GM12878 (cell line): ENCODE data around the gene RAPGEF4. TPM values are rescaled to one million over a fixed set of nuclear protein-coding genes. Genes with fewer than 3 reads are reported as not detected.

ENCODE experiments used
- ATAC-seq: fragments of 200-7000 bp; cut with Tn5 transposase; 3 replicates; pipeline ENCODE4 v1.9.1; 2020; ENCODE audit warnings: mild to moderate bottlenecking, moderate library complexity
- BruUV-seq: library from RNA; stranded (reverse); fragments of 400-500 nt; replicated peaks from 2 replicates; lab custom pipeline; 2021; lab: Mats Ljungman, UMichigan
- CTCF ChIA-PET: fragments of 300-600 bp; sonication (Branson Sonifier 250); formaldehyde crosslinking; extraction: SDS; loops from one replicate; lab custom pipeline; 2021; ENCODE audit warnings: inconsistent platforms; lab: Yijun Ruan, JAX
- POLR2A ChIA-PET: fragments of 350-600 bp; formaldehyde crosslinking; extraction: SDS; loops from one replicate; lab custom pipeline; 2021; ENCODE audit warnings: inconsistent platforms; lab: Charles Lee
- RAD21 ChIA-PET: fragments of 300-600 bp; sonication (Branson Sonifier 250); formaldehyde crosslinking; loops from one replicate; lab custom pipeline; 2023; ENCODE audit warnings: antibody characterized with exemption; ENCODE audit not compliant: unreplicated experiment; lab: Charles Lee
- SMC1A ChIA-PET: fragments of 300-600 bp; sonication (Branson Sonifier 250); formaldehyde crosslinking; loops from one replicate; lab custom pipeline; 2023; ENCODE audit not compliant: unreplicated experiment, uncharacterized antibody; lab: Charles Lee
- DNase-seq: peaks from one replicate; pipeline ENCODE4 v3.0.0-alpha.2; 2011; ENCODE audit warnings: low read depth, low spot score
- FAIRE-seq: peaks from 3 replicates; lab custom pipeline; 2011; peaks lifted over from hg19 to GRCh38; lab: Jason Lieb, UNC
- H2AFZ ChIP-seq: 2 replicates; pipeline ENCODE4 v1.6.0; 2011; ENCODE audit warnings: low read depth, low read length, control low read depth; ENCODE audit not compliant: control insufficient read depth
- H3K27ac ChIP-seq: 2 replicates; pipeline ENCODE4 v1.5.1; 2011; ENCODE audit warnings: control low read depth; ENCODE audit not compliant: control insufficient read depth, insufficient read depth
- H3K27me3 ChIP-seq, 2 experiments: replicated peaks in 1 of 2; 2 replicates each; pipeline versions ENCODE4 v1.6.0 to v1.6.1; 2011; ENCODE audit warnings: low read length in 1 of 2; ENCODE audit not compliant: control insufficient read depth in 2 of 2, insufficient read depth in 2 of 2
- H3K36me3 ChIP-seq, 2 experiments: 2 replicates each; pipeline ENCODE4 v1.5.1; 2011; ENCODE audit warnings: low read length in 1 of 2; ENCODE audit not compliant: control insufficient read depth in 2 of 2, insufficient read depth in 2 of 2
- H3K4me1 ChIP-seq: 2 replicates; pipeline ENCODE4 v1.6.1; 2011; ENCODE audit warnings: mild to moderate bottlenecking, low read length, moderate library complexity, mixed read lengths; ENCODE audit not compliant: control insufficient read depth, insufficient read depth
- H3K4me2 ChIP-seq: 2 replicates; pipeline ENCODE4 v1.6.0; 2011; ENCODE audit warnings: control low read depth; ENCODE audit not compliant: control insufficient read depth, insufficient read depth
- H3K4me3 ChIP-seq: fragments of 200-600 bp; sonication (generic); 2 replicates; pipeline ENCODE4 v1.5.1; 2016
- H3K79me2 ChIP-seq: 2 replicates; pipeline ENCODE4 v1.6.0; 2011; ENCODE audit warnings: low read length; ENCODE audit not compliant: control insufficient read depth, insufficient read depth
- H3K9ac ChIP-seq: 2 replicates; pipeline ENCODE4 v1.8.0; 2011; ENCODE audit warnings: low read length, control low read depth, mixed read lengths; ENCODE audit not compliant: control insufficient read depth, insufficient read depth
- H3K9me3 ChIP-seq: replicated peaks from 3 replicates; pipeline ENCODE4 v1.5.1; 2011; ENCODE audit warnings: mild to moderate bottlenecking, low read length; ENCODE audit not compliant: control insufficient read depth, insufficient read depth
- H4K20me1 ChIP-seq: 2 replicates; pipeline ENCODE4 v1.6.0; 2011; ENCODE audit not compliant: control insufficient read depth, insufficient read depth
- BACH1 ChIP-seq: fragments of 450-650 bp; IDR thresholded peaks from 2 replicates; pipeline ENCODE4 v1.6.1; 2017; ENCODE audit warnings: mild to moderate bottlenecking, borderline replicate concordance
- BRCA1 ChIP-seq: IDR thresholded peaks from 2 replicates; pipeline ENCODE4 v1.6.1; 2011; ENCODE audit warnings: low read depth, low read length, improper control_type of control experiment
- DPF2 ChIP-seq: fragments of 450-650 bp; IDR thresholded peaks from 2 replicates; pipeline ENCODE4 v1.6.1; 2017; ENCODE audit warnings: mild to moderate bottlenecking
- EZH2 ChIP-seq: IDR thresholded peaks from 2 replicates; pipeline ENCODE4 v1.6.1; 2012; ENCODE audit warnings: low read depth, mild to moderate bottlenecking, control low read depth, inconsistent platforms, low read length, borderline replicate concordance; ENCODE audit not compliant: control insufficient read depth
- KLF5 ChIP-seq: fragments of 450-650 bp; IDR thresholded peaks from 2 replicates; pipeline ENCODE4 v1.6.1; 2014; ENCODE audit warnings: mild to moderate bottlenecking; ENCODE audit not compliant: partially characterized antibody
- NFIC ChIP-seq: IDR thresholded peaks from 2 replicates; pipeline ENCODE4 v1.6.1; 2012; ENCODE audit warnings: low read depth, mild to moderate bottlenecking, inconsistent platforms, low read length, moderate library complexity
- RAD21 ChIP-seq: IDR thresholded peaks from 2 replicates; pipeline ENCODE4 v1.6.1; 2011; ENCODE audit warnings: mild to moderate bottlenecking, low read depth, low read length, moderate library complexity; ENCODE audit not compliant: insufficient read depth
- RUNX3 ChIP-seq: IDR thresholded peaks from 2 replicates; pipeline ENCODE4 v1.6.1; 2012; ENCODE audit warnings: low read length, inconsistent platforms
- SMAD5 ChIP-seq: IDR thresholded peaks from 2 replicates; pipeline ENCODE4 v1.6.1; 2016; ENCODE audit warnings: antibody characterized with exemption, low read depth
- SMARCA5 ChIP-seq: fragments of 450-650 bp; IDR thresholded peaks from 2 replicates; pipeline ENCODE4 v1.6.1; 2017; ENCODE audit warnings: mild to moderate bottlenecking
- SREBF1 ChIP-seq: IDR thresholded peaks from 2 replicates; pipeline ENCODE4 v1.6.1; 2012; ENCODE audit warnings: mild to moderate bottlenecking, low read length
- SRF ChIP-seq, 2 experiments: IDR thresholded peaks; 2 replicates each; pipeline ENCODE4 v1.6.1; 2011; ENCODE audit warnings: low read depth in 2 of 2, low read length in 2 of 2, mild to moderate bottlenecking in 1 of 2, moderate library complexity in 1 of 2
- ZBED1 ChIP-seq: IDR thresholded peaks from 2 replicates; pipeline ENCODE4 v1.6.1; 2016; ENCODE audit warnings: borderline replicate concordance
- ZNF274 ChIP-seq: IDR thresholded peaks from one replicate; pipeline ENCODE4 v1.8.0; 2011; ENCODE audit not compliant: insufficient read length, insufficient read depth
- WGBS: methylation state at CpG from one replicate; pipeline ENCODE4 v1.1.6; 2016; ENCODE audit warnings: low lambda C conversion rate; ENCODE audit not compliant: insufficient replicate concordance, insufficient coverage; ENCODE audit errors: missing lambda C conversion rate; 5-methylcytosine and 5-hydroxymethylcytosine counted together
- in situ Hi-C: fragments of 300-500 bp; cut with MboI; formaldehyde crosslinking; loops from 9 replicates; pipeline ENCODE4 v1.14.3; 2018; ENCODE audit warnings: mixed read lengths
- intact Hi-C: fragments of 100-400 bp; cut with micrococcal nuclease; formaldehyde crosslinking; loops from one replicate; pipeline ENCODE4 v1.14.2; 2022; ENCODE audit not compliant: unreplicated experiment
- polyA plus RNA-seq, 11 experiments: library from polyadenylated mRNA; depleted of rRNA in 4 of 11; unstranded in 6 of 11; stranded (reverse) in 5 of 11; fragments of >200 nt; fragmentation: Nextera tagmentation in 4 of 11; fragmentation: Illumina TruSeq in 1 of 11; extraction: Ambion mirVana in 4 of 11; extraction: Trizol in 1 of 11; gene quantifications; 1 replicate in 1 of 11; 2 replicates in 10 of 11; pipeline versions ENCODE4 v1.2.1 to v1.2.3, GENCODE V29; 2011 to 2016; ENCODE audit warnings: inconsistent platforms in 2 of 11, missing spikeins in 2 of 11, low read depth in 1 of 11
- total RNA-seq, 4 experiments: library from RNA; depleted of rRNA in 3 of 4; stranded (reverse); fragments of >200 nt in 3 of 4; fragmentation: Illumina TruSeq in 1 of 4; extraction: Trizol in 1 of 4; gene quantifications; 2 replicates each; pipeline versions ENCODE4 v1.2.1 to v1.2.3, GENCODE V29; 2013 to 2021
- TF ChIP-seq, protein P1 (sequence below): fragments of 450-650 bp; formaldehyde crosslinking; IDR thresholded peaks from 2 replicates; pipeline ENCODE4 v1.4.0; 2022; ENCODE audit warnings: mild to moderate bottlenecking, moderate library complexity
- TF ChIP-seq, protein P2 (sequence below): IDR thresholded peaks from 2 replicates; pipeline ENCODE4 v1.6.1; 2012; ENCODE audit warnings: low read depth, low read length, improper control_type of control experiment
- TF ChIP-seq, protein P3 (sequence below): fragments of 450-650 bp; IDR thresholded peaks from 2 replicates; pipeline ENCODE4 v1.6.1; 2017; ENCODE audit warnings: mild to moderate bottlenecking, moderate library complexity

Gene RAPGEF4
- total and polyA plus RNA-seq, 10 of the 15 experiments (the other 5 are each of a cell fraction or from before 2014, with no cell fraction given), result 0.18 TPM; not detected in 8

DNA sequence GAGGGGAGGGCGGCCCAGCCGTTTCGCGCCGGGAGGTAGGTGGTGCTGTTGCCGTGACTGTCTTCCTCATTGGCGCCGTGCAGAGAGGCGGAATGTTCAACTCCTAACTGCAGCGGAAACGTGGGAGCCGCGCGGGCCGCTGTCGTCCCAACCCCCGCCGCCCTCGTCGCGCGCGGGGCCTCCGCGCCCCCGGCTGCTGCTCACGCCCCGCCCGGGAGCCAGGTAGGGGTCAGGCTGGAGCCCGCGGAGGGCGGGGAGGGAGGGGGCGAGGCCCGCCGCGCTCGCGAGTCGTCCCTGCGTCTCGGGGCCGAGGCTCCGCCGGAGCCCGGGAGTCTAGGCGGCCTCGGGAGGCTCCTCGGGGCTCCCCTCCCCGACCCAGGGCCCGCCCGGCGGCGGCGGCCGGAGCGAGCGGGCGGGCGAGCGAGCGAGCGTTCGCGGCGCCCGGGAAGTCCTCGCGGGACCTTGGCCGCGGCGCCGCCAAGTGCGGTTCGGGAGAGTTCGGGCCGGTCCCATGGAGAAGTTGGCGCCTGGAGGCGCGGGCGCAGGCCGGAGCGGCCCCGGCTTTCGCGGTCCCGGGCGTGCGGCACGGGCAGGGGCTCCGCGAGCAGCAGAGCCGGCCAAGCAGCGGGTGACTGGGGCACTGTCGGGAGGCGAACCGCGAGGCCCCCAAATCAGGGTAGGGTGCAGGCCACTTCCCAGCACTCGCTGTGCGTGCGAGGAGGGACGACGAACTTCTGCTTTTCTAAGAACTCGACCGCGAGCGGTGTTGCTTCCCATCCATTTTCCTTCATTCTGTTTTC lies 340.3 kb downstream of the RAPGEF4 start, which contains the start of gene MAP3K20:
Gene MAP3K20, plus strand, starts transcription at position 66 of the 800 bp plus-strand sequence. CDS start 15,186 bp downstream, outside the sequence.
- Histone ChIP-seq H2AFZ (peak within 1 kb of the TSS; percentile 87), H3K27ac (peak within 1 kb of the TSS; percentile 91), H3K4me2 (peak within 1 kb of the TSS; percentile 96), H3K9ac (peak within 1 kb of the TSS; percentile 73), H3K36me3 (no peaks in the 10 kb centered on the region), H4K20me1 (no peaks in the 10 kb centered on the region), H3K4me3 (peak within 1 kb of the TSS; percentile 79), H3K79me2 (peaks cover 30% of the 10 kb centered on the region), H3K9me3 (no peaks in the 10 kb centered on the region; the same call in 2 of the 3 replicates), H3K27me3 (no peaks in the 10 kb centered on the region; a peak in 2 of 4 replicates), H3K4me1 (peaks cover 12% of the 10 kb centered on the region)
- ChIA-PET SMC1A (no interaction called here), POLR2A (no interaction called here), CTCF (no interaction called here), RAD21 (no interaction called here)
- WGBS, result 1% methylated on average over 38 of the region's 106 CpGs
- intact Hi-C loops (loop anchor here (5.0 kb wide), 1 partner anchor 281 kb away; no protein-coding TSS in a partner anchor), in situ Hi-C loops (no loop called here)
- FAIRE-seq (peak; percentile 27), ATAC-seq (peak; percentile 76), DNase-seq (peak; percentile 9)
- no TSS peak for BruUV-seq
- TF ChIP-seq BACH1 (peak; percentile 76; the same call in 1 of the 2 replicates), SREBF1 (no peak), EZH2 (no peak), DPF2 (no peak), ZNF274 (no peak), BRCA1 (no peak), RUNX3 (peak; percentile 55), RAD21 (peak; percentile 41), ZBED1 (no peak), SMARCA5 (no peak), NFIC (no peak), SMAD5 (no peak), SRF (IDR thresholded peaks at IDR 0.05; ENCODE audit: low read depth in 2 of 2, low read length in 2 of 2) (0 out of 4 replicates have a peak, but pooled peaks of 1 of the 2 experiments have one; percentile 7), KLF5 (no peak)
- TF ChIP-seq, protein P1, sequence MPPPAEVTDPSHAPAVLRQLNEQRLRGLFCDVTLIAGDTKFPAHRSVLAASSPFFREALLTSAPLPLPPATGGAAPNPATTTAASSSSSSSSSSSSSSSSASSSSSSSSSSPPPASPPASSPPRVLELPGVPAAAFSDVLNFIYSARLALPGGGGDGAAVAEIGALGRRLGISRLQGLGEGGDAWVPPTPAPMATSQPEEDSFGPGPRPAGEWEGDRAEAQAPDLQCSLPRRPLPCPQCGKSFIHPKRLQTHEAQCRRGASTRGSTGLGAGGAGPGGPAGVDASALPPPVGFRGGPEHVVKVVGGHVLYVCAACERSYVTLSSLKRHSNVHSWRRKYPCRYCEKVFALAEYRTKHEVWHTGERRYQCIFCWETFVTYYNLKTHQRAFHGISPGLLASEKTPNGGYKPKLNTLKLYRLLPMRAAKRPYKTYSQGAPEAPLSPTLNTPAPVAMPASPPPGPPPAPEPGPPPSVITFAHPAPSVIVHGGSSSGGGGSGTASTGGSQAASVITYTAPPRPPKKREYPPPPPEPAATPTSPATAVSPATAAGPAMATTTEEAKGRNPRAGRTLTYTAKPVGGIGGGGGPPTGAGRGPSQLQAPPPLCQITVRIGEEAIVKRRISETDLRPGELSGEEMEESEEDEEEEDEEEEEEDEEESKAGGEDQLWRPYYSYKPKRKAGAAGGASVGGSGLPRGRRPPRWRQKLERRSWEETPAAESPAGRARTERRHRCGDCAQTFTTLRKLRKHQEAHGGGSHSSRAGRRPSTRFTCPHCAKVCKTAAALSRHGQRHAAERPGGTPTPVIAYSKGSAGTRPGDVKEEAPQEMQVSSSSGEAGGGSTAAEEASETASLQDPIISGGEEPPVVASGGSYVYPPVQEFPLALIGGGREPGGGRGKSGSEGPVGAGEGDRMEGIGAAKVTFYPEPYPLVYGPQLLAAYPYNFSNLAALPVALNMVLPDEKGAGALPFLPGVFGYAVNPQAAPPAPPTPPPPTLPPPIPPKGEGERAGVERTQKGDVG (CRISPR knock-in tag), result no peak
- TF ChIP-seq, protein P2, sequence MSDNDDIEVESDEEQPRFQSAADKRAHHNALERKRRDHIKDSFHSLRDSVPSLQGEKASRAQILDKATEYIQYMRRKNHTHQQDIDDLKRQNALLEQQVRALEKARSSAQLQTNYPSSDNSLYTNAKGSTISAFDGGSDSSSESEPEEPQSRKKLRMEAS, result peak; percentile 26; the same call in 1 of the 2 replicates
- TF ChIP-seq, protein P3, sequence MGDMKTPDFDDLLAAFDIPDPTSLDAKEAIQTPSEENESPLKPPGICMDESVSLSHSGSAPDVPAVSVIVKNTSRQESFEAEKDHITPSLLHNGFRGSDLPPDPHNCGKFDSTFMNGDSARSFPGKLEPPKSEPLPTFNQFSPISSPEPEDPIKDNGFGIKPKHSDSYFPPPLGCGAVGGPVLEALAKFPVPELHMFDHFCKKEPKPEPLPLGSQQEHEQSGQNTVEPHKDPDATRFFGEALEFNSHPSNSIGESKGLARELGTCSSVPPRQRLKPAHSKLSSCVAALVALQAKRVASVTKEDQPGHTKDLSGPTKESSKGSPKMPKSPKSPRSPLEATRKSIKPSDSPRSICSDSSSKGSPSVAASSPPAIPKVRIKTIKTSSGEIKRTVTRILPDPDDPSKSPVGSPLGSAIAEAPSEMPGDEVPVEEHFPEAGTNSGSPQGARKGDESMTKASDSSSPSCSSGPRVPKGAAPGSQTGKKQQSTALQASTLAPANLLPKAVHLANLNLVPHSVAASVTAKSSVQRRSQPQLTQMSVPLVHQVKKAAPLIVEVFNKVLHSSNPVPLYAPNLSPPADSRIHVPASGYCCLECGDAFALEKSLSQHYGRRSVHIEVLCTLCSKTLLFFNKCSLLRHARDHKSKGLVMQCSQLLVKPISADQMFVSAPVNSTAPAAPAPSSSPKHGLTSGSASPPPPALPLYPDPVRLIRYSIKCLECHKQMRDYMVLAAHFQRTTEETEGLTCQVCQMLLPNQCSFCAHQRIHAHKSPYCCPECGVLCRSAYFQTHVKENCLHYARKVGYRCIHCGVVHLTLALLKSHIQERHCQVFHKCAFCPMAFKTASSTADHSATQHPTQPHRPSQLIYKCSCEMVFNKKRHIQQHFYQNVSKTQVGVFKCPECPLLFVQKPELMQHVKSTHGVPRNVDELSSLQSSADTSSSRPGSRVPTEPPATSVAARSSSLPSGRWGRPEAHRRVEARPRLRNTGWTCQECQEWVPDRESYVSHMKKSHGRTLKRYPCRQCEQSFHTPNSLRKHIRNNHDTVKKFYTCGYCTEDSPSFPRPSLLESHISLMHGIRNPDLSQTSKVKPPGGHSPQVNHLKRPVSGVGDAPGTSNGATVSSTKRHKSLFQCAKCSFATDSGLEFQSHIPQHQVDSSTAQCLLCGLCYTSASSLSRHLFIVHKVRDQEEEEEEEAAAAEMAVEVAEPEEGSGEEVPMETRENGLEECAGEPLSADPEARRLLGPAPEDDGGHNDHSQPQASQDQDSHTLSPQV, result no peak
